ENCODE data around the gene UTP4. TPM values are rescaled to one million over a fixed set of nuclear protein-coding genes. Genes with fewer than 3 reads are reported as not detected.
"Not testable (repeated sequence)": the region's sequence is repeated elsewhere in the genome, so short reads cannot be mapped to it uniquely, and the experiment has no call there.

UTP4 gene
- total RNA-seq, 1 donor from 2014 or later, result 17.6 TPM

DNA sequence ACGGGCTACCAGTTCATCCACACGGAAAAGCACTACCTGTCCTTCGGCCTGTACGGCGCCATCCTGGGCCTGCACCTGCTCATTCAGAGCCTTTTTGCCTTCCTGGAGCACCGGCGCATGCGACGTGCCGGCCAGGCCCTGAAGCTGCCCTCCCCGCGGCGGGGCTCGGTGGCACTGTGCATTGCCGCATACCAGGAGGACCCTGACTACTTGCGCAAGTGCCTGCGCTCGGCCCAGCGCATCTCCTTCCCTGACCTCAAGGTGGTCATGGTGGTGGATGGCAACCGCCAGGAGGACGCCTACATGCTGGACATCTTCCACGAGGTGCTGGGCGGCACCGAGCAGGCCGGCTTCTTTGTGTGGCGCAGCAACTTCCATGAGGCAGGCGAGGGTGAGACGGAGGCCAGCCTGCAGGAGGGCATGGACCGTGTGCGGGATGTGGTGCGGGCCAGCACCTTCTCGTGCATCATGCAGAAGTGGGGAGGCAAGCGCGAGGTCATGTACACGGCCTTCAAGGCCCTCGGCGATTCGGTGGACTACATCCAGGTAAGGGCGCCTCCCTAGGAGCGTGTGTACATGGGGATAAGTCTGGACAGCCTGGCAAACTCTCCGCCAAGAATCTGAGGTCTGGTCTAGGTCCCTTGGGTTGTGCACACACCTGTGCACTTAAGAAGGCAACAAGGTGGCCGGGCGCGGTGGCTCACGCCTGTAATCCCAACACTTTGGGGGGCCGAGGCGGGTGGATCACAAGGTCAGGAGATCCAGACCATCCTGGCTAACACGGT lies 22.8 kb upstream of the UTP4 start:
- DNase-seq (ENCODE audit: low spot score), result no peak
- no peak for ATAC-seq

DNA sequence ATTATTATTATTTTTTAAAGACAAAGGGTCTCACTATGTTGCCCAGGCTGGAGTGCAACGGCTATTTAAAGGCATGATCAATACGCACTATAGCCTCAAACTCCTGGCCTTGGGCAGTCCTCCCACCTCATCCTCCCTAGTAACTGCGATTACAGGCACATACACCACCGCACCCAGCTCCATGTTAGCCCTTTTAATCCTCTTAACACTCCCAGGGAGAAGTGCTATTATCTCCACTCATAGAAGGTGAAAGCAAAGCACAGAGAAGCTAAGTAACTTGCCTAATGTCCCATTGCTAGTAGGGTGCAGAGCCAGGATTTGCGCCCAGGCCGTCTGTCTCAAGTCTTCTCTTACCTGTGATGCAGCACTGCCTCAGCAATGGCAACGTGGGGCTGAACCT lies 22.0 kb upstream of the UTP4 start:
- DNase-seq (ENCODE audit: low spot score) (no peak), ATAC-seq (no peak)

DNA sequence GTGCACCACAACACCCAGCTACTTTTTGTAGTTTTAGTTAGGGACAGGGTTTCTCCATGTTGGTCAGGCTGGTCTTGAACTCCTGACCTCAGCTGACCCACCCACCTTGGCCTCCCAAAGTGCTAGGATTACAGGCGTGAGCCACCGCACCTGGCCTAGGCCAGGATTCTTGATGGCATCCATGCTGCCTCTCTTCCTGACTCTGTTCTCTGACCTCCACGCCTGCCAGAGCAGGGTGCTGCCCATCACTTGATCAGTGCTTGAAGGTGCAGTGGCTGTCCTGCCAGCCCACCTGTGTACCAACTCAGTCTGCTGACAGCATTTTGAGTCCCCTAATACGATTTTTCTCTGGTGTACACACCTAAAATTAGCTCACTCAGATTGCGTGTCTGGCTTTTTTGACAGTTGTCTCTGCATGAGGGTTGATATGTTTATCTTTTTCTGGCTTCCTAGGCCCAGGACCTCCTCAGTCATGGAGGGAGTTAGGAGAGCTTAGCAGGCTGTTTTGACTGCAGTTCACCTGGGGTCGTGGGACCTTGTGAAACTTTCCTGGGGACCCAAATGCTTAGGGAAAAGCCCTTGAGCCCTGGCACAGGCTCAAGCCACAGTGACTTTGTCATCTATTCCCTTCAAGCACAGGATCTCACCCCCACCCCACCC lies 21.1 kb upstream of the UTP4 start:
- ATAC-seq (no peak), DNase-seq (ENCODE audit: low spot score) (no peak)

DNA sequence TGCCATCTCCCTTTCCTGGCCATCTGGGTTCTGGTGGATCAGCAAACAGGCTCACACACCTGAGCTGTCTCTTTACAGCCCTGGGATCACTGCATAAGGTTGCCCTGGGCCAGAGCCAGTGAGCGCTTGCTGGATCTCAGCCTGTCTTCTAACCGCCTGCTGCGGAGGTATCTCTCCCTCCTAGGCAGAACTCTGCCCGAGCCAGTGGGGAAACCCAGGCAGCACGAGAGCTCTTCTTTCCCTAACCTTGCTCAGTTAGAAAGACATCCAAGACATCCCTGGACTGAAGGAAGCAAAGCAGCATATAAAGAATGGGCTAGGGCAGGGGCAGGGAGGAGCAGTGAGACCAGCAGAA lies 20.6 kb upstream of the UTP4 start:
- ATAC-seq (no peak), DNase-seq (ENCODE audit: low spot score) (no peak)

DNA sequence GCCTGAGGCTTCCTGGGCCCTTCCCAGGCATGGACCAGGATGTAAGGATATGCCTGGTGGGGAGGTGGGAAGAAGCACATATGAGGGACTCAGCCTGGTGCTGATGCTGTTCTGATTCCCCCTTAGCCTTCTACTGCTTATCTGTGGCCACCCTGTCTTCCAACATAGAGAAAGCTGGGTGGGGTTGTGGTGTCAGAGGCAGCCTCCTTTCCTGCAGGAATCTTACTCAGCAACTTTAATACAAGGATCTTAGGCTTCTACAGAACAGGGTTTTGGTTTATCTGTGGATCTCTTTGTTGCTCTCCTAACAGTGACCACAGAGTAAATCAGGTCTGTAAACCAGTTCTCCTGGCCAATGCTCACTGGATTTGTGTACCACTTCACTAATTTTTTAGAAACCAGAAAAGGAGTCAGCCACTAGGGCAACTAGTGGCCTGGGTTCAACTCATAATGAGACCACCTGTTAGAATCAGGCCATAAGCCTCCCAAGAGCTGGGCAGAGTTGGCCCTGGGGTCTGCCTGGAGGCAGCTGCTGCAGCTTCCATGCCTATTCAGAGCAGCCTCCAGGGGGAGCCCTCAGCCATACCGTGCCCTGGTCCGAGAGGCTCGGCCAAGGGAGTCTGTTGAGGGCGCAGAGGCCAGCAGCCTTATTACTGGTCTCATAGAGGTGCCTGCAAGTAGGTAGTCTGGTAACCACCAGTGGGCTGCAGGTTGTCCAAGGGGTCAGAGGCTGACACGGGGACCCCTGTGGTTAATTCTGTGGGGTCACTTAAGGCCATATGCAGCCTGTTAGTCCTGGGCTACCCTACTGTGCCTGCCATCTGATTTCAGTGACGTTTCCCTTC lies 19.9 kb upstream of the UTP4 start:
- DNase-seq (ENCODE audit: low spot score), result peak; percentile 72
- ATAC-seq, result peak; percentile 90

DNA sequence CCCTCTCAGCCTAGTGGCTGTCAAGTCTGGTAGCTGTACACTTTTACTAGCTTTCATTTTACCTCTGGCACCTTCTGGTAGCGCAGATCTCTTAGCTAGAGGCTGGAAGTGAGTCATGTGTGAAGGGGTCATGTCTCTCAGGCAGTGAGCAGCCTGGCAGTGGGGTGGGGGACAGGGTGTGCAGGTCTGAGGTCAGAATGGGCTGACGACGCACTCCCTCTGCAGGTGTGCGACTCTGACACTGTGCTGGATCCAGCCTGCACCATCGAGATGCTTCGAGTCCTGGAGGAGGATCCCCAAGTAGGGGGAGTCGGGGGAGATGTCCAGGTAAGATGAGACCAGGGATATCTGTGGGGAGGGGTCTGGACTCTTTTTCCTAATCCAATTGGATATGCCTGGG lies 19.2 kb upstream of the UTP4 start:
- no peak for ATAC-seq

DNA sequence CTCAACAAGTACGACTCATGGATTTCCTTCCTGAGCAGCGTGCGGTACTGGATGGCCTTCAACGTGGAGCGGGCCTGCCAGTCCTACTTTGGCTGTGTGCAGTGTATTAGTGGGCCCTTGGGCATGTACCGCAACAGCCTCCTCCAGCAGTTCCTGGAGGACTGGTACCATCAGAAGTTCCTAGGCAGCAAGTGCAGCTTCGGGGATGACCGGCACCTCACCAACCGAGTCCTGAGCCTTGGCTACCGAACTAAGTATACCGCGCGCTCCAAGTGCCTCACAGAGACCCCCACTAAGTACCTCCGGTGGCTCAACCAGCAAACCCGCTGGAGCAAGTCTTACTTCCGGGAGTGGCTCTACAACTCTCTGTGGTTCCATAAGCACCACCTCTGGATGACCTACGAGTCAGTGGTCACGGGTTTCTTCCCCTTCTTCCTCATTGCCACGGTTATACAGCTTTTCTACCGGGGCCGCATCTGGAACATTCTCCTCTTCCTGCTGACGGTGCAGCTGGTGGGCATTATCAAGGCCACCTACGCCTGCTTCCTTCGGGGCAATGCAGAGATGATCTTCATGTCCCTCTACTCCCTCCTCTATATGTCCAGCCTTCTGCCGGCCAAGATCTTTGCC lies 18.0 kb upstream of the UTP4 start:
- no peak for DNase-seq (ENCODE audit: low spot score)

More for the DNA sequence above, 19.2 kb upstream of the UTP4 start:
- DNase-seq (ENCODE audit: low spot score), result no peak

GRCh38 chr16:69114976-69115355 lies 17.5 kb upstream of the UTP4 start:
- no peak for ATAC-seq
- DNase-seq (ENCODE audit: low spot score), result no peak

More for the DNA sequence above, 18.0 kb upstream of the UTP4 start:
- ATAC-seq, result no peak

GRCh38 chr16:69115361-69115760 lies 17.1 kb upstream of the UTP4 start:
- ATAC-seq (no peak), DNase-seq (ENCODE audit: low spot score) (no peak)

- no peak for ATAC-seq
- no peak for DNase-seq (ENCODE audit: low spot score)
Observed at GRCh38 chr16:69115837-69116236, 16.6 kb upstream of the UTP4 start.

DNA sequence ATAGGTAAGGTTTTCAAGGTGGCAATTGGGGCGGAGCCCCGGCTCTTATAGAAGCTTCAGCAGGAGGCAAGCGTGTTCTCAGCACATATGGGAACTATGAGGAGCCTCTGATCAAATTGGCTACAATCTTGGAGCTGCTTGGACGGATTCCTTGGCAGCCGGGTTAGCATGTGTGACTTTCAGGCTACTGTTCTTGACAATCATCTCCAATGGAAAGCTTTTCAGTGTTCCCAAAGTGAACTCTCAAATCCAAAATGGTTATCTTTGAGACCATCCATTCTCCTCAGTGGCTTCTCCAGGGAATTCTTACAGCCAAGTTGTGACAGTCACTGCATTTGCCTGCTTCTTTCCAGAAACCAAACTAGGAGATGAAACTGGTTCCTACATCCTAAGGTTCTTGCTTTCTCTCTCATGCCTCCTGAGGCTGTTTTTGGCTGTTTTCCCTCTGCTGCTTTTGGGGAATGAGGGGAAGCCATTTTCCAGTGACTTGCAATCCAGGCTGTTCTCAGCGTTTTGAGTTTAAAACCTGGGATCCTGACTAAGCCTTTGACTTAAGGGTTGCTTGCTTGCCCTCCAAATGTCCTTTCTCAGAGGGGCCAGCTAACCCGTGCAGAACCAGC lies 16.1 kb upstream of the UTP4 start:
- DNase-seq (ENCODE audit: low spot score), result no peak
- no peak for ATAC-seq

- DNase-seq (ENCODE audit: low spot score) (no peak), ATAC-seq (no peak)
Observed at GRCh38 chr16:69116906-69117305, 15.5 kb upstream of the UTP4 start.

- ATAC-seq (no peak), DNase-seq (ENCODE audit: low spot score) (no peak)
Observed at GRCh38 chr16:69118468-69118867, 14.0 kb upstream of the UTP4 start.

DNA sequence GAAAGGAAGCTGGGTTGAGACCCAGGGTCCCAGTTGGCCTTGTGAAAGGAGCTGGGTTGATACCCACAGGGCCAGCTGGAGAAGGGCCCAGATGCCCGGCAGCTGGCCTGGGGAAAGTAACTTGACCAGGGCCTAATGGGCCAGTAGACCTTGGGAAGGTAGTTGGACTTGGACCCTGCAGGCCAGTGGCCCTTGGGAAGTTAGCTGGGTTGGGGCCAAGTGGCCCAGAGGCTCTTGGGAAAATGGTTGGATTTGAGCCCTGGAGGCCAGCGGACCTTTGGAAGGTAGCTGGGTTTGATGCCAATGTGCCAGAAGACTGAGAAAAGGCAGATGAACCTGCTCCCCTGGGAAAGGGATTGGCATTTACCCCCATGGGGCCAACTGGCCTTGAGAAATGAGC lies 13.5 kb upstream of the UTP4 start:
- ATAC-seq (peak; percentile 92), DNase-seq (ENCODE audit: low spot score) (peak; percentile 96)

DNA sequence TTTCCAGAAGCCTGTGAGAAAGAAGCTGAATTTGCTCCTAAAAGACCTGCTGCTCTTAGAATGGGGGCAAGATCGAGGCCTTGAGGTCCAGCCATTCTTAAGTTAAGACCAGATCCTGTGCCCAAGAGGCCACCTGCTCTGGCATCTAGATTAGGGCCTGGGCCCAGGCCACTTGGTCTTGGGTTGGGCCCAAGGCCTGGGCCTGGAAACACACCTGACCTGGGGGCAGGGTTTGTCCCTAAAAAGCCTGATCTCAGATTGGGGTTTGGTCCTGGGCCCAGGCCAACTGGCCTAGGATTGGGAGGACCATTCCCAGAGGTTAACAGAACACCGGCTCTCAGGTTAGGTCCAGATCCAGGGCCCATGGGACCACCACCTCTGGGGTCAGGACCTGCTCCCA lies 12.9 kb upstream of the UTP4 start:
- peak; percentile 69 for ATAC-seq
- DNase-seq (ENCODE audit: low spot score), result peak; percentile 70

DNA sequence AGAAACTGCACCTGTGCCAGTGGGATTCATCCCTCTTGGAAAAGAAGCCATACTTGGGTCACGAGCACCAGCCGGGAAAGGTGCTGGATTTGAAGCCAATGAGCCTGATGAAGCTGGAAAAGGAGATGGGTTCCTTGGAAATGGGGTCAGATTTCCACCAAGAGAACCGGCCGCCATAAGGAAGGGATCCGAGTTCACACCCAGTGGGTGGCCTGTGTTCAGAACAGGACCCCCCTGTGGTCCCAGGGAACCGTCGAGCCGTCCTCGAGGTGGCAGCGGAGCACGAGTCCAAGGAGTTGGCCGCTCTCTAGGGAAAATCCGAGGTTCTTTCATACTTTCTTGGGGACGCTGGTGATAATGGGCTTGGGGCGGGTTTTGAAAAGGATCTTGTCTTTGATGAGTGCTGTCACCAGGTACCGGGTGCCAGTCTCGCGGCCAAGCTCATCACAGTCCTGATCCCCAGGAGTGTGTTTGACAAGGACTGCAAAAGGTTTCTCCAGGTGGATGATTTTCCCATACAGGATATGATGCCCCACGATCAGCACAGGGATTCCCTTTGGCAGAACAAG lies 12.3 kb upstream of the UTP4 start:
- ATAC-seq, result no peak
- DNase-seq (ENCODE audit: low spot score), result no peak

DNA sequence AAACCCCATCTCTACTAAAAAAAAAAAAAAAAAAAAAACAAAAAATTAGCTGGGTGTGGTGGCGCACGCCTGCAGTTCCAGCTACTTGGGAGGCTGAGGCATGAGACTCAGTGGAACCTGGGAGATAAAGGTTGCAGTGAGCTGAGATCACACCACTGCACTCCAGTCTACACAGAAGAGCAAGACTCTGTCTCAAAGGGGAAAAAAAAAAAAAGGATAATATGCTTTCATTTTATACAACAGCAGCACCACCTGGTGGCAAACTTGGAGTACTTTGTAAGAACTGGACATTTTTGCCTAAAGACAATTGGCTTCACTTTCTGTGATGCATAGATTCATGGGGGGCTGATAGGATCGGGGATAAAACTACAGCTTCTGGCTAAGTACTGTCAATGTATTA lies 8.5 kb upstream of the UTP4 start:
- ATAC-seq (peak; percentile 56), DNase-seq (ENCODE audit: low spot score) (no peak)

DNA sequence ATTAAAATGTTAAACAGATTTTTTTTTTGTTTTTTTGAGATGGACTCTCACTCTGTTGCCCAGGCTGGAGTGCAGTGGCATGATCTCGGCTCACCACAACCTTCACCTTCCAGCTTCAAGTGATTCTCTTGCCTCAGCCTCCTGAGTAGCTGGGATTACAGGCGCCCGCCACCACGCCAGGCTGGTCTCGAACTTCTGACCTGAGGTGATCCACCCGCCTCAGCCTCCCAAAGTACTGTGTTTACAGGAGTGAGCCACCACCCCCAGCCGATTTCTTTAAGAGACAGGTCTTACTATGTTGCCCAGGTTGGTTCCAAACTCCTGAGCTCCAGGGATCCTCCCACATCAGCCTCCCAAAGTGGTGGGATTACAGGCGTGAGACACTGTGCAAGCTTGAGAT lies 8.0 kb upstream of the UTP4 start:
- DNase-seq (ENCODE audit: low spot score); ATAC-seq: not testable (repeated sequence)

DNA sequence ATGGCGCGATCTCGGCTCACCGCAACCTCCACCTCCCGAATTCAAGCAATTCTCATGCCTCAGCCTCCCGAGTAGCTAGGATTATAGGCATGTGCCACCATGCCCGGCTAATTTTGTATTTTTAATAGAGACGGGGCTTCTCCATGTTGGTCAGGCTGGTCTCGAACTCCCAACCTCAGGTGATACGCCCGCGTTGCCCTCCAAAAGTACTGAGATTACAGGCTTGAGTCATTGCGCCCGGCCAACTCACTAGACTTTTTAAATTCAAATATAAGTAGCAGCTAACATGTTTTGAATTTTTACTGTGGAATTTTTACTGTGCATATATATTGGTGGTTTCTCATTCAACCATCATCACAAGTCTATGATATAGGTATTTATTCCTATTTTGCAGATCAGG lies 7.5 kb upstream of the UTP4 start:
- DNase-seq (ENCODE audit: low spot score); ATAC-seq: not testable (repeated sequence)

DNA sequence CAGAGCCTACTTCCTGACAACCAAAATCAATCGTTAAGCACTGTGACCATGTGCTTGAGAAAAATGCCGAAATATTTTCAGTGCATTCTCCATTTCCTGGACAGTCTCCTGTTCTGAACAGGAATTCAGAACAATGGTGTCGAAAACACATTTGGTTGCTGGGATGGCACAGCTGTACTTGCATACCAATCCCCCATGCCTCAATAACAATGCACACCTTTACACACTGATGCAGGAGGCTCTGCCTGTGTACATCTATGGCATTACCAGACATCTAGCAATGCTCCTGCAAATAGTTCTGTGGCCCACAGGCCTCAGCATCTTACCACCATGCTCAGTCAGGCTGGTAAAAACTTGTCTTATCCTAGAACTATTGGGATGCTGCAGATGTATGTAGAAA lies 6.2 kb upstream of the UTP4 start:
- DNase-seq (ENCODE audit: low spot score) (no peak), ATAC-seq (no peak)
